CD4-positive, alpha-beta T cell treated with Interleukin-10 for 1 hour (primary cell): ENCODE results near the gene RGS6.
"Not testable (repeated sequence)": the region's sequence is repeated elsewhere in the genome, so short reads cannot be mapped to it uniquely, and the experiment has no call there.

Experiments used
- DNase-seq: peaks from one replicate; pipeline ENCODE4 v3.0.0-alpha.2; 2020

Gene RGS6

DNA sequence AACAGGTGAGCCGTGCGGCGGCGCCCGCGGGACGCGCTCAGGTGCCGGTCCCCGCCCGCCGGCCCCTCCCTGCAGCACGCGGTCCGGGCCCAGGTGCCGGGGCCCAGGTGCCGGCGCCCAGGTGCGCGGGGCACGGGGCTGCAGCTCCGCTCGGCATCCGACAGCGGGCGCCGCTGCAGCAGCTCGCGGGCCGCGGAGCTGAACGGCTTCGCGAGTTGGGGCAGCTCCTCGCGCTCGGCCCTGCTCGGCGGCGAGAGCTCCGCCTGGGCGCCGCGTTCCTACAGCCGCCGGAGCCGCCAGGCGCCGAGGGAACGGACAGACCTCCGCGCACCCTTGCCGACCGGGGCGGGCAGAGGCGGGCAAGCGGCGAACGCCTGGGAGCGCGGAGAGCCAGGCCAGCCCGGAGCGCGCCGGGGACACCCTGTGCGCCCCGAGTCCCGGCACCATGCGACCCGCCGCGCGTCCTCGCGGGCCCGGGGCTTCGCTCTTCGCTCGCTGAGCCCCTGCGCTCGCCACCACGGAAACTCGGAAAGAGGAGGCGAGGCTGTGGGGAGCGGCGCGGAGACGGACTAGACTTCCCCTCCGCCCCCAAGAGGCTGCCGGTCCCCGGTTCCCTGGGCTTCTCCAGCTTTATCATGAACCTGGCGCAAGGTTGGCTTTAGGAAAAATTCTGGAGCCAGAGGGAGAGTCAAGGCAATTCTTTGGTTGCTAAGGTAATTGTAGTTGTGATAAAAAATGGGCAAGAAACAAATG is at the start of gene RGS6:
RGS6 (plus strand) TSS at position 201 of the 753 bp plus-strand sequence.
- no peak for DNase-seq

GRCh38 chr14:71883094-71883493 is 49.1 kb upstream of the RGS6 start:
- DNase-seq: no peak

GRCh38 chr14:71885301-71885700 is 46.9 kb upstream of the RGS6 start:
- DNase-seq: no peak

GRCh38 chr14:71887802-71888201 is 44.4 kb upstream of the RGS6 start:
- DNase-seq: not testable (repeated sequence)

DNA sequence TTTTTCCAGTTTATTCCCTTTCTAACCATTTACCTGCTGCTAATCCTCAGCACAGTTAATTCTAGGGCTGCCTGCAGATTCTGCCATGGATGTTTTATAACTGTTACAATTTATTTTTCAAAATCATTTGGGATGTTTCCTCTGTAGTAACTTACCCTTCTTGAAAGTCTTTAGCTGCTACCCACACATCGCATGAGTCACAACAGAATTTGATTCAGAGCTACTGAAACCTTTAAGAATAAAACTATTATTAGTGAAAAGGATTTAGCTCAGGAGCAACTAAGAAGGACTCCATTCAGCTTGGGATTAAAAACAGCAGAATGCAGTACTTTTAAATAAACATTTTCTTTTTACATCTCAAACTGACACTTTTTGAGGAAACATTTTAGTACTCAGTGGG is 41.7 kb upstream of the RGS6 start:
- no peak for DNase-seq

DNA sequence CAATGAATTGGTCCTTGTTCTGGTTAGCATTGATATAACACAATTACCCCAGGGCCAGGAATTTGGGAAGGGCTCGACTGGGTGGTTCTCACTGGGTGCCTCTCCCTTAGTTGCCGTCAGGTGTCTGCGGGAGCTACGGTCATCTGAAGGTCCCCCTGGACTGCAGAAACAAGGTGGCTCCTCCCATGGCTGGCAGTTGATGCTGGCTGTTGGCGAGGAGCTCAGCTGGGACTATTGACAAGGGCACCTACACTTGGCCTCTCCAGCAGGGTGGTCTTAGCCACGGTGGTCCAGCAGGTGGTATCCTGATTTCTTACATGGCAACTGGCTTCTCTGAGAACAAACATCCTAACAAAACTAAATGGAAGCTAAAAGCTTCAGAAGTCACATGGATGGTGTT is 41.0 kb upstream of the RGS6 start:
- DNase-seq: no peak

DNA sequence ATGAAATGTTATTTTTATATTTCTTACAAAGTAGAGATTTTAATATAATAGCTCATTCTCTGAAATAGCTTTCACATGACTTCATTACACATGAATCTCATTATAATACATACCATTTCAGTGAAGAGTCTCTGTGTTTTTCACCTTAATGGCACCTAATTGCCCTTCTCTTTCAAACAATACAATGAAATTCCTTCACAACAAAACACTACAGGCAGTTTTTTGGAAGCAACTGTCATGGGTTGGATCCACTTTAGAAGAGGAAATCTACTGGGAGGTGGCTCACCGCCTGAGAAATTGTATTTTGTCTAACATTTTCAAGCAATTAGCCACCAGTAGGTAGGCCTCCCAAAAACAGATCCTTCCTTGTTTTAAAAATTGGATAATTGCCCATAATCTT is 40.3 kb upstream of the RGS6 start:
- no peak for DNase-seq

DNA sequence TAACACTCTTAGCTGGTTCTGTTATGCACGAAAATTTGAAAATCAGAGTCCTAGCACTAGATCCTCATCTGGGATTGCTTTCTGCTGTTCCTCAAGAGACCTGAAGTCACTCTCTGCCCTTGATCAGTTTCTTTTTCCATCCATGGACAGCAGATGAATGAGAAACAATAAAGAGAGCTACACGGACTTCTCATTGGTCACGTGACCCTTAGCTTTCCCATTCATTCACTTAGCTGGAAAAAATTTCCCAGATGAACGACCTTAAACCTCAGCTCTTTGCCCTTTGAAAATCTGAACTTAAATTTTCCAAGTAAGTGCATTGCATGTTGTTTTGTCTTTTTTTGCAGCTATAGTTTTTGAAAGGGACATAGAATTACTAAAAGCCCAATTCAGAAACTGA is 27.2 kb upstream of the RGS6 start:
- DNase-seq: no peak

- DNase-seq: no peak
These were observed 26.4 kb upstream of the RGS6 start for GRCh38 chr14:71905860-71906259.

- no peak for DNase-seq
These were observed 24.3 kb upstream of the RGS6 start for GRCh38 chr14:71907793-71908515.

DNA sequence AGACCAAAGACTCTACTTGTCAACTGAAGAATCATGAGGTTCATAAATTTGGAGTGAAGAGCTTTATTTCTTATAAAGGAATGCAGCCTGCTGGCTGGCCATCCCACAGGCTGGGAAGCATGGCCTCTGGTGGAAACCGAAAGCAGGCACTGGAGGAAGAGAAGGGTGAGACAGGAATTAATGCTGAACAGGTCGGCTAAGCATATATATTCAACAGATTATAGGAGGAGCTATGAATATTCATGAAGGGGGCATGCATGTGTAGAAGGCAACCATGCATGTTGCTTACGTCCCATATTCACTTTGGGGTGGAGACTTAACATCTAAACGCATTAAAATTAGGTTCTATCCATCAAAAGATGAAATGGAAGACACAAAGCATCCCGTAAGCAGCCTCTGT is 20.6 kb upstream of the RGS6 start:
- DNase-seq: no peak

GRCh38 chr14:71913342-71913741 is 18.9 kb upstream of the RGS6 start:
- no peak for DNase-seq

GRCh38 chr14:71918955-71919354 is 13.3 kb upstream of the RGS6 start:
- no peak for DNase-seq

GRCh38 chr14:71923513-71923912 is 8.7 kb upstream of the RGS6 start:
- no peak for DNase-seq

- no peak for DNase-seq
These were observed 569 bp upstream of the RGS6 start for GRCh38 chr14:71931492-71932228.

DNA sequence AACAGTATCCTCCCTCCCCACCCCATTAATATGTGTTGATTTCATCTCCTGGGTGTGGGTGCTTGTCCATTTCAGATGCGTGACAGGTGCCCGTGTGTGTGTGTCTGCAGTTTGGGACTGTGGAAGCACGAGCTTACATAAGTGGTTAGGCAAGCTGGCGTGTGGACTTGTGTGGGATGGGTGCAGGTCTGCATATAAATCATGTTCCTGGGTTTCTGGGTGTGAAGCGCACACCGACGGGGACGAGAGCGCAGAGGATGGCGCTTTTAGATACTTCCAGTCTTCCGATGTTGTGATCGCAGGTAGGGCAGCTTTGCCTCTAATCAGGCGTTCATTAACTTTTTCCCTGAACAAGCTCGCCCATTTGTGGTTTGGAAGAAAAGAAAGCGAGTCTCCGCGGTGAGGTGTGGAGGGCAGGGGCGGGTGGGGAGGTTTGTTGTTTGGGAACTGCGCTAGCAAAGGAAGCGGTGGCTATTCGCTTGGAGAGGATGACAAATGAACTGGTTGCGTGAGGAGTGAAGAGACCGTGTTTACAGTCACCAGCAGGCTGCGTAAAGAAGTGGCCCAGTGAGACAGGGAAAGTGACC is 865 bp downstream of the RGS6 start:
- no peak for DNase-seq

GRCh38 chr14:71938273-71938672 is 6.0 kb downstream of the RGS6 start:
- DNase-seq: not testable (repeated sequence)

- not testable (repeated sequence) for DNase-seq
These were observed 7.1 kb downstream of the RGS6 start for GRCh38 chr14:71939344-71939743.

GRCh38 chr14:71940500-71940899 is 8.3 kb downstream of the RGS6 start:
- DNase-seq: not testable (repeated sequence)

DNA sequence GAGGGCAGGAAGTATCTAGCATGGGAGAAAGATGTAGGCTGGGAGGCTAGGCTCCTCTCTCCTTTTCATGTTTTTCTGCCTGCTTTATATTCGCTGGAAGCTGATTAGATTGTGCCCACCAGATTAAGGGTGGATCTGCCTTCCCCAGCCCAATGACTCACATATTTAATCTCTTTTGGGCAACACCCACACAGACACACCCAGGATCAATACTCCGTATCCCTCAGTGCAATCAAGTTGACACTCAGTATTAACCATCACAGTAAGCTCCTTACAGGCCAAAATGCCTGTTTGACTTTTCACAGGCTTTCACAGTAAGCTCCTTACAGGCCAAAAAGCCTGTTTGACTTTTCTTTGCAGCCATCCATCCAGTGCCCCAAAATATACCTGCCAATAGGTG is 9.4 kb downstream of the RGS6 start:
- not testable (repeated sequence) for DNase-seq

- DNase-seq: no peak
These were observed 10.9 kb downstream of the RGS6 start for GRCh38 chr14:71942904-71943694.

DNA sequence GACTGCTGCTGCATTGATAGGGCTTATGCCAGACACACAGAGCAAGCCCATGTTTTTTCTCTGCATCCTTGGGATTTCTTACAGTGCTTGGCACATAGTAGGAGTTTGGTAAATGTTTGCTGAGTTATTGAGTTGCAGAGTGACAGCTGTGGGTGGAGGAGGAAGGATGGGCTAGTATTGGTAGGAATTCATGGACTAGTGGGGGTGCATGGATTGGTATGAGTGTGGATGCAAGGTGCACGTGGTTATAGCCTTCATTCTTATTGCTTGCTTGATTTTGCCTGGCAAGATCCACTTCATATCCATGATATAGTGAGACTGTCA is 11.4 kb downstream of the RGS6 start:
- DNase-seq: no peak
